MV-4-11 (cell line): Measurements from ENCODE around the gene KCTD17.

Experiments
- DNase-seq: peaks from one replicate; lab custom pipeline; 2025; lab: John Stamatoyannopoulos, UW

The KCTD17 gene

GRCh38 chr22:37105990-37106389, 54.4 kb downstream of the KCTD17 start:
- no peak for DNase-seq

GRCh38 chr22:37107816-37108621, 56.5 kb downstream of the KCTD17 start:
- no peak for DNase-seq

GRCh38 chr22:37109242-37109917, 57.8 kb downstream of the KCTD17 start, which contains the start of gene TMPRSS6:
Gene TMPRSS6, minus strand, starts transcription at chr22:37109713. Its CDS starts 6,296 bp downstream, at chr22:37103417.
- no peak for DNase-seq

- no peak for DNase-seq
Measured at GRCh38 chr22:37111156-37111717, 59.7 kb downstream of the KCTD17 start.

GRCh38 chr22:37112084-37112728, 60.7 kb downstream of the KCTD17 start:
- no peak for DNase-seq
